B cell (primary cell): ENCODE measurements around the gene C10orf105. TPM values are rescaled to one million over a fixed set of nuclear protein-coding genes. Genes with fewer than 3 reads are reported as not detected.

Source experiments
- ATAC-seq: fragments of 200-7000 bp; cut with Tn5 transposase; one replicate; pipeline ENCODE4 v1.10.0; 2021; ENCODE audit warnings: low read depth, mild to moderate bottlenecking, moderate number of reproducible peaks, moderate library complexity
- CTCF ChIA-PET: fragments of 350-600 bp; sonication (Branson Sonifier 250); formaldehyde crosslinking; loops from one replicate; lab custom pipeline; 2021; ENCODE audit warnings: antibody characterized with exemption, inconsistent platforms; lab: Charles Lee
- POLR2A ChIA-PET: fragments of 350-600 bp; sonication (Branson Sonifier 250); formaldehyde crosslinking; loops from one replicate; lab custom pipeline; 2021; ENCODE audit warnings: antibody characterized with exemption; lab: Charles Lee
- DNase-seq: peaks from one replicate; pipeline ENCODE4 v3.0.0; 2013
- H2AFZ ChIP-seq: 2 replicates; pipeline ENCODE4 v1.6.1; 2012; ENCODE audit warnings: mild to moderate bottlenecking, low read depth, low read length; ENCODE audit not compliant: insufficient read depth, poor library complexity, severe bottlenecking
- H3K27ac ChIP-seq, 2 donors: 1 replicate in 1 of 2; 2 replicates in 1 of 2; pipeline ENCODE4 v1.5.1; 2012 to 2013; ENCODE audit warnings: low read length in 2 of 2, mild to moderate bottlenecking in 2 of 2, moderate library complexity in 1 of 2
- H3K27me3 ChIP-seq, 4 experiments: fragments of 200-600 bp in 1 of 4; sonication (generic) in 1 of 4; replicated peaks in 1 of 4; 1 replicate in 2 of 4; 2 replicates in 2 of 4; pipeline versions ENCODE4 v1.6.1 to v1.7.0; 2013 to 2016; ENCODE audit warnings: low read length in 3 of 4, mild to moderate bottlenecking in 2 of 4, mixed read lengths in 1 of 4, moderate library complexity in 1 of 4; ENCODE audit not compliant: insufficient read depth in 4 of 4, control insufficient read depth in 3 of 4; ENCODE audit errors: control extremely low read depth in 1 of 4
- H3K36me3 ChIP-seq, 2 experiments: replicated peaks in 1 of 2; 1 replicate in 1 of 2; 2 replicates in 1 of 2; pipeline versions ENCODE4 v1.6.1 to v1.7.1; 2013; ENCODE audit warnings: low read length in 1 of 2; ENCODE audit not compliant: insufficient read depth in 2 of 2, control insufficient read depth in 1 of 2; ENCODE audit errors: control extremely low read depth in 1 of 2, extremely low read depth in 1 of 2
- H3K4me1 ChIP-seq, 2 donors: fragments of 200-600 bp in 1 of 2; sonication (generic) in 1 of 2; 1 replicate in 1 of 2; 2 replicates in 1 of 2; pipeline versions ENCODE4 v1.5.1 to v1.6.1; 2013 to 2017; ENCODE audit warnings: low read length in 2 of 2; ENCODE audit not compliant: control insufficient read depth in 2 of 2, insufficient read depth in 2 of 2
- H3K4me2 ChIP-seq: replicated peaks from 2 replicates; pipeline ENCODE3; 2012; ENCODE audit warnings: mild to moderate bottlenecking, low read depth, low read length; ENCODE audit not compliant: poor library complexity, severe bottlenecking
- H3K4me3 ChIP-seq, 5 experiments: fragments of 200-600 bp in 1 of 5; sonication (generic) in 1 of 5; 1 replicate in 3 of 5; 2 replicates in 2 of 5; pipeline versions ENCODE4 v1.5.1 to v1.7.0; 2011 to 2016; ENCODE audit warnings: low read length in 4 of 5, mild to moderate bottlenecking in 4 of 5, low read depth in 2 of 5, control low read depth in 1 of 5, moderate library complexity in 1 of 5; ENCODE audit not compliant: insufficient read depth in 1 of 5; ENCODE audit errors: control extremely low read depth in 1 of 5, extremely low read depth in 1 of 5
- H3K79me2 ChIP-seq: fragments of 200-600 bp; sonication (generic); one replicate; pipeline ENCODE4 v1.6.0; 2016; ENCODE audit warnings: low read length; ENCODE audit not compliant: control insufficient read depth, insufficient read depth
- H3K9ac ChIP-seq: fragments of 200-600 bp; sonication (generic); 2 replicates; pipeline ENCODE4 v1.6.1; 2017; ENCODE audit warnings: mild to moderate bottlenecking, low read length, moderate library complexity
- H3K9me3 ChIP-seq, 3 donors: one replicate each; pipeline versions ENCODE4 v1.6.1 to v1.7.1; 2013; ENCODE audit warnings: low read length in 2 of 3; ENCODE audit not compliant: control insufficient read depth in 2 of 3, insufficient read depth in 1 of 3; ENCODE audit errors: control extremely low read depth in 1 of 3
- H4K20me1 ChIP-seq: 2 replicates; pipeline ENCODE4 v1.6.0; 2012; ENCODE audit warnings: mild to moderate bottlenecking, low read length; ENCODE audit not compliant: insufficient read depth, control insufficient read depth, poor library complexity, severe bottlenecking
- H3K27ac Mint-ChIP-seq: one replicate; pipeline ENCODE4 v1.8.0; 2021; ENCODE audit warnings: mixed read lengths
- H3K27me3 Mint-ChIP-seq: one replicate; pipeline ENCODE4 v1.8.0; 2021; ENCODE audit warnings: mixed read lengths
- H3K4me1 Mint-ChIP-seq: one replicate; pipeline ENCODE4 v1.8.0; 2021; ENCODE audit warnings: mixed read lengths
- H3K4me3 Mint-ChIP-seq: one replicate; pipeline ENCODE4 v1.8.0; 2021; ENCODE audit warnings: mixed read lengths
- H3K9me3 Mint-ChIP-seq: one replicate; pipeline ENCODE4 v1.8.0; 2022; ENCODE audit warnings: mixed read lengths; ENCODE audit not compliant: insufficient read depth
- EZH2 ChIP-seq: IDR thresholded peaks from 2 replicates; pipeline ENCODE4 v1.6.1; 2012; ENCODE audit warnings: borderline replicate concordance, low read depth, mild to moderate bottlenecking, moderate library complexity, low read length; ENCODE audit not compliant: insufficient read depth, poor library complexity, severe bottlenecking
- WGBS: methylation state at CpG from one replicate; pipeline ENCODE4 v1.1.5; 2013; ENCODE audit warnings: missing lambda C conversion rate; ENCODE audit not compliant: insufficient coverage; 5-methylcytosine and 5-hydroxymethylcytosine counted together
- intact Hi-C: fragments of 100-400 bp; cut with micrococcal nuclease; formaldehyde crosslinking; loops from one replicate; pipeline ENCODE4 v1.10.0; 2022
- polyA plus RNA-seq: library from polyadenylated mRNA; depleted of rRNA; stranded (reverse); fragments of >200 nt; gene quantifications from 2 replicates; pipeline ENCODE4 v1.2.3, GENCODE V29; 2012
- total RNA-seq, 2 donors: library from RNA; stranded (reverse); fragments of 120-200 nt in 1 of 2; gene quantifications; 1 replicate in 1 of 2; 2 replicates in 1 of 2; pipeline versions ENCODE4 v1.2.3 to v1.2.4, GENCODE V29; 2013 to 2022
- TF ChIP-seq, protein P1 (sequence below): fragments of 200-600 bp; IDR thresholded peaks from one replicate; pipeline ENCODE4 v1.8.0; 2022; ENCODE audit warnings: antibody characterized with exemption, mild to moderate bottlenecking

The C10orf105 gene
- total and polyA plus RNA-seq, 2 donors (not counting 1 experiment from before 2014, with no cell fraction given) = 0.03 TPM; not detected in 1

DNA sequence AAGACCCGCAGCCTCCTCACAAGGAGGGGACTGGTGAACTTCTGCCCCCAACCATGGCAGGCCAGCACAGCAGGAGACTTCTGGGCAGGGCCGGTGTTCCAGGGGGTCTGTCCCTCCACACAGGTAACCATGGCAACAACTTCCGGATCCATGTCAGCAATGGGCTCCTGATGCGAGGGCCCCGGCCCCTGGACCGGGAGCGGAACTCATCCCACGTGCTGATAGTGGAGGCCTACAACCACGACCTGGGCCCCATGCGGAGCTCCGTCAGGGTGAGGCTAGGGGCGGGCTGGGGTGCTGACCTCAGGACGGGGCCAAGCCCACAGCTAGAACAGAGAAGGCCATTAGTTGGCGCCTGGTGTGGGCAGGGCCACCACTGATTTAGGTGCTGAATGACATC, 5.7 kb upstream of the C10orf105 start:
- H3K9me3 Mint-ChIP-seq = no peaks in the 10 kb centered on the region
- H3K27me3 Mint-ChIP-seq = peaks cover 4% of the 10 kb centered on the region
- H3K4me1 Mint-ChIP-seq = peaks cover 41% of the 10 kb centered on the region
- WGBS = 98% methylated on average over 14 of the region's 14 CpGs
- Histone ChIP-seq H2AFZ (no peak overlapping the region), H3K9ac (no peak overlapping the region), H3K79me2 (no peaks in the 10 kb centered on the region), H3K4me2 (no peak overlapping the region), H3K27me3 (no peaks in the 10 kb centered on the region), H3K9me3 (peaks cover 0 to 4% (median 0%) of the 10 kb centered on the region in 3 donors), H3K4me3 (no peak overlapping the region), H4K20me1 (no peaks in the 10 kb centered on the region), H3K27ac (no peak overlapping the region), H3K36me3 (no peaks in the 10 kb centered on the region), H3K4me1 (peaks cover 40 to 53% of the 10 kb centered on the region in 2 donors)
- TF ChIP-seq EZH2 = no peak
- TF ChIP-seq, protein P1, sequence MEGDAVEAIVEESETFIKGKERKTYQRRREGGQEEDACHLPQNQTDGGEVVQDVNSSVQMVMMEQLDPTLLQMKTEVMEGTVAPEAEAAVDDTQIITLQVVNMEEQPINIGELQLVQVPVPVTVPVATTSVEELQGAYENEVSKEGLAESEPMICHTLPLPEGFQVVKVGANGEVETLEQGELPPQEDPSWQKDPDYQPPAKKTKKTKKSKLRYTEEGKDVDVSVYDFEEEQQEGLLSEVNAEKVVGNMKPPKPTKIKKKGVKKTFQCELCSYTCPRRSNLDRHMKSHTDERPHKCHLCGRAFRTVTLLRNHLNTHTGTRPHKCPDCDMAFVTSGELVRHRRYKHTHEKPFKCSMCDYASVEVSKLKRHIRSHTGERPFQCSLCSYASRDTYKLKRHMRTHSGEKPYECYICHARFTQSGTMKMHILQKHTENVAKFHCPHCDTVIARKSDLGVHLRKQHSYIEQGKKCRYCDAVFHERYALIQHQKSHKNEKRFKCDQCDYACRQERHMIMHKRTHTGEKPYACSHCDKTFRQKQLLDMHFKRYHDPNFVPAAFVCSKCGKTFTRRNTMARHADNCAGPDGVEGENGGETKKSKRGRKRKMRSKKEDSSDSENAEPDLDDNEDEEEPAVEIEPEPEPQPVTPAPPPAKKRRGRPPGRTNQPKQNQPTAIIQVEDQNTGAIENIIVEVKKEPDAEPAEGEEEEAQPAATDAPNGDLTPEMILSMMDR = no peak
- no peak overlapping the region for H3K27ac Mint-ChIP-seq
- DNase-seq (no peak), ATAC-seq (no peak)
- POLR2A ChIA-PET = no interaction called here
- intact Hi-C loops = no loop called here
- H3K4me3 Mint-ChIP-seq = no peak overlapping the region
- CTCF ChIA-PET = interaction anchor here (1.1 to 6.1 kb wide), 5 partner anchors 11 to 87 kb away, joined by 3 to 36 read pairs (median 6); partner anchors contain the start of gene VSIR

DNA sequence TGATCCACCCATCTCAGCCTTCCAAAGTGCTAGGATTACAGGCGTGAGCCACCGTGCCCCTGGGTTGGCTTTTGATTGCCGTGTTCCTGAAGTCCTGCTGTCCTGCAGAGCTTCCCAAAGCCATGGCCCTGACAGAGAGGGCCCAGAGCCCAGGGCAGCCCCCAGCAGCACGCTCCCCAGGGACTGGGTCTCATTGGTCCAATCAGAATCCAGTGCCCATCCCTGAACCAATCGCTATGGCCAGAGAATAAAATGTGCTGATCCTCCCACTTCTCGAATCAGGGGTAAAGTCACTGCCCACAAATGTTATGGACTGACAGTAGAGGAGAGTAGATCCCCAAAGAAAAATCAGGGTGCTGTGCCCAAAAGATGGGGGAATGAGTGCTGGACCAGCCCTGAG, 5.0 kb upstream of the C10orf105 start:
- Histone ChIP-seq H3K9me3 (peaks cover 0 to 4% (median 0%) of the 10 kb centered on the region in 3 donors), H3K36me3 (no peaks in the 10 kb centered on the region), H2AFZ (no peak overlapping the region), H3K79me2 (no peaks in the 10 kb centered on the region), H3K27ac (no peak overlapping the region), H3K4me2 (no peak overlapping the region), H3K4me3 (no peak overlapping the region), H3K9ac (no peak overlapping the region), H4K20me1 (no peaks in the 10 kb centered on the region), H3K4me1 (peaks cover 40 to 46% of the 10 kb centered on the region in 2 donors), H3K27me3 (peaks cover 0 to 3% (median 0%) of the 10 kb centered on the region in 4 experiments)
- H3K27ac Mint-ChIP-seq = no peak overlapping the region
- WGBS = 100% methylated on average over 4 of the region's 6 CpGs
- peaks cover 39% of the 10 kb centered on the region for H3K4me1 Mint-ChIP-seq
- no peaks in the 10 kb centered on the region for H3K9me3 Mint-ChIP-seq
- peaks cover 4% of the 10 kb centered on the region for H3K27me3 Mint-ChIP-seq
- ChIA-PET CTCF (interaction anchor here (0.9 to 6.1 kb wide), 5 partner anchors 16 to 172 kb away, joined by 3 to 36 read pairs (median 6); partner anchors contain the start of gene VSIR), POLR2A (no interaction called here)
- DNase-seq (no peak), ATAC-seq (no peak)
- intact Hi-C loops = no loop called here
- no peak overlapping the region for H3K4me3 Mint-ChIP-seq
- TF ChIP-seq, protein P1 = no peak
- no peak for TF ChIP-seq EZH2
